G401.6 (cell line): ENCODE data around the gene STK32C.
"Not testable (repeated sequence)": the region's sequence is repeated elsewhere in the genome, so short reads cannot be mapped to it uniquely, and the experiment has no call there.

ENCODE experiments used
- FAIRE-seq: peaks from 2 replicates; lab custom pipeline; 2012; peaks lifted over from hg19 to GRCh38; lab: Jason Lieb, UNC

STK32C gene

DNA sequence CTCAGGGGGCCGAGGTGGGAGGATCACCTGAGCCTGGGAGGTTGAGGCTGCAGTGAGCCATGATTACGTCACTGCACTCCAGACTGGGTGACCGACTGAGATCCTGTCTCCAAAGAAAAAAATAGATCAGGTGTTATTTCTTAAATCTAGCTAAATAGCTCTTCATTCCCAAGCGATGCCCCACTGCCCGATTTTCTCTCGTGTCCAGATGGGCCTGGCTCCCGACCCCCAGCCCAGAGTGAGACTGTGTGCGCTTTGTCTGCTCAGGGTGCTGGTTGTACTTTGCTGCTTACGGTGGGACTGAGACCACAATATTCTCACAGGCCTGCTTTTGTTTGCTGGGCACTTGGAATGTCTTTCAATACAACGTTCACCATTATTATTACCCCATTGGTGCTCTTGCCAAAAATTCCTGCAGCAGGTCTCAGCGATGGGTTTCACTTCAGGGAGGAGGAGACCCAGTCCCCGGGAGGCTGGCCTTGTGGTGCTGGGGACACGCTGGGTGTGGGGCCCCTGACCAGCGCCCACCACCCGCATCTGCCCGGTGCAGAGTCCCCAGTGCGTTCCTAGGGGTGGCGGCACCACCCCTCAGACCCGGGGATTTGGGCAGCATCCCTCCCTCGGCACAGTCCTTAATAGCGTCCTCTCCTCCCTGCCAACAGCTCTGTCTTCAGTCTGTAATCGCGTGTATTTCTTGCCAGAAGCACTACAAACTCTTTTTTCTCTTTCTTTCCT is 141.4 kb downstream of the STK32C start:
- FAIRE-seq = no peak

DNA sequence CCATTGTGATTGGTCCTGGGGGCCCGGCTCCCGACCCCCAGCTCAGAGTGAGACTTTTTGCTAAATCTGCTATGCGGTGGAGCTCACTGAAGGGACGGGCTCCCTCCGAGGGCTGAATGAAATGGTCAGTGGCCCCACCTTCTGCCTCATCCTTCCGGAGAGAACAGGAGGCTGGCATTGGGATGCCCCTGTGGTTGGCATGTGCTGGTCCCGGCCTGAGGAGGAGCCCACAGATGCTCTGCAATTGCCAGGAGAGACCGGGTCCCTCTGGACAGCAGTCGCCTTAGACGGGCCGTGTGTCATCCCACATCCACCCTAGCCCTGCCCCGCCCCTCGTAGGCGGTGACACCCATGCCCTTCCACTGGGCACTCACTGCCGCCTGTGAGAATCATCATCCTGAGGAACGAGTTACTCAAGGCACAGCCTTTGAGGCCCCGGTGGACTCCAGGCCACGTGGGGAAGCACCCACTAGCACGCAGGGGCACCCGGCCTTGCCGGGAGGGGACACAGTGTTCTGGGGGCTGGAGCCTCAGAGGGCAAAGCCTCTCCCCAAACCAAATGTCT is 142.3 kb downstream of the STK32C start:
- no peak for FAIRE-seq

DNA sequence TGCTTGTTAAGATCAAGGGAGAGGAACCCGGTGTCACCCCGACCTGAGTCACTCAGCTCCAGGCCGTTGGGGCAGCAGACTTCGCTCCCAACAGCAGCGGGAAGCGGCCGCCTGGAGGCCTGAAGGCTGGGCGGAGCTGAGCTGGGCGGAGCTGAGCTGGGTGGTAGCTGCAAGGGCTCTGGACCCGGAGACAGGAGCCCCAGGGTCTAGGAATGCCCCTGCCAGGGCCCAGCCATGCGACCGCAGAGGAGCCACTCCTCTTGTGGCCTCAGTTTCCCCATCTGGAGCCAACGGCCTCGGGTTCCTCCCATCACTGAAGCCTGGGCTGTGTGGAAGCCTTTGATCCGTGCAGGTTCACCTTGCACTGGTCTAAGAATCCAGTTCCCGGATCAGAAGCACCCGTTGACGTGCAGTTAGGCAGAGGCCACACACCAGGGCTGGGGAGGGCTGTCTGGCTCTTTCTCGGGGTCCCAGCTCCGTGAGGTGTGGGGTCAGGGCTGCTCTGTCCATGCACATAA is 142.9 kb downstream of the STK32C start:
- no peak for FAIRE-seq

DNA sequence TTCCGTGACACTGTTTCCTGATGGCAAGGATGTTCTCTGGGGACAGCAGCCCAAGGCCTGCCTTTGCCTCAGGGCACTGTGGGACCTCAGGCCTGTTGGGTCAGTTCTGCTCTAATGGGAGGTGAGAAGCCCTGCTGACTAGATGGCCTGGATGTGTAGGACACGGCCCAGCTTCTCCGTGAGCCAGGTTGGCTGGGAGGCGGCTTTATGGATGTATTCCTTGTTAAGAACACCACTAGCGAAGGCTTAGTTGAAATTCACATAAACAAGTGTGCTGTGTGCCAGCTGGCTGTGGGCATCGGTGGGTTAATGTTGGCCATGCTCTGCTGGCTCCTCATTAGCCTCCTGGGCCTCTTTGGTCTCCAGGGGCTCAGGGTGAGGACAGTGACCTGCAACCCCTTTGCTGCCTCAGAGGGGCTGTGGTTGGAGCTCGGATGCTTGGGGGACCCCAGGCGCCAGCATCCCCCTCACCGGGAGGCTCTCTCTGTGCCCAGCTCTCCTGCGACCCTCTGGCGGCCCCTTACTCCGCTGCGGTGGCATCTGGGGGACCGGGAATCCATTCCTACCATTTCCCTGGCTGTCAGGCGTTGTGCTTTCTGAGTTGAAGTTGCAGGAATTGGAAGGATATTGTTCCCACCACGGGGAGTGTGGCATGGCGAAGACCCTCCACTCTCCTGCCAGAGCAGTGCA is 143.8 kb downstream of the STK32C start:
- FAIRE-seq = no peak

DNA sequence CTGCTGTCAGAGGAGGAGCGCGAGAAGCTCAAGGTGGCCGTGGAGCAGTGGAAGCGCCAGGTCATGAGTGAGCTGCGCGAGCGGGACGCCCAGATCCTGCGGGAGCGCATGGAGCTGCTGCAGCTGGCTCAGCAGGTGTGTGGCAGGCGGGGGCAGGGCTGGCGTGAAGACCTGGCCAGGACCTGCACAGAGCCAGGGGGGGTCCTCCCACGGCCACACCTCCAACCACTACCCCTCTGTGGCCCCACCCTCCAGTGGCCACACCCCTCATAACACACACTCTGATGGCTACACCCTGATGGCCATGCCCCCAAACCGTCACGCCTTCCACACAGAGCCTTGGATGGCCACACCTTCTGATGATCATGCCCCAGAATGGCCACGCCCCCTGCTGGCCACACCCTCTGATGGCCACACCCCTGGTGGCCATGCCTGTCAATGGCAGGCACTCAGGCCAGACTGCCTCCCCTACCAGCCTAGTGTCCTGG is 144.4 kb downstream of the STK32C start:
- no peak for FAIRE-seq

DNA sequence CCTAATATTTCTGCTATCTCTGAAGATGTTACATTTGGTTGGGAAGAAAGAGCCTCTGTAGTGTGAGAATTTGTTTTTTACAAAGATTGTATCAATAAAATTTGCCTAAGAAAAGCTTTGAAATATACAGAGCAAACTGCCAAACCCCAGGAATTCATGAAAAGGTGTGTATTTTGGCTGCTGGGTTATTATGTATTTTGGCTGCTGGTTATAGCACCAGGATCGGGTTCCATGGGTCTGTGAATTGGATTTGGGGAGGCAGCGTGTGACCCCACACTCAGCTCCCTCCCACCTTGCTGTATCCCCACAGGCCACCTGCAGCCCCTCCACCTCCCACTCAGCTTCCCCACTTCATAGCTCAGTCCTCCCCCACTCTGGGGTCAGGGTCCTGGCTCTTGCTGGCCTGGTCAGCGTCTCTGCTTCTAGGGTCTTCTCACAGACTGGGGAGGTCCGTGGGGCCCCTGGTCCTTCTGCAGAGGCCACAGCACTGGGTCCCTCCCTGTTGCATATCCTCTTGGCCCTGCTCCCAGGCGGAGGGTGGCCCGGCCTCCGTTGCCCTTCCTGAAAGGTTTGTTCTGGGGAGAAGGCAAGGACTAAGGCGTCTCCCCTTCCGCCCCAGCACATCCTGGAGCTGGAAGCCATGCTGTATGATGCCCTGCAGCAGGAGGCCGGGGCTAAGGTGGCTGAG is 145.0 kb downstream of the STK32C start:
- no peak for FAIRE-seq

DNA sequence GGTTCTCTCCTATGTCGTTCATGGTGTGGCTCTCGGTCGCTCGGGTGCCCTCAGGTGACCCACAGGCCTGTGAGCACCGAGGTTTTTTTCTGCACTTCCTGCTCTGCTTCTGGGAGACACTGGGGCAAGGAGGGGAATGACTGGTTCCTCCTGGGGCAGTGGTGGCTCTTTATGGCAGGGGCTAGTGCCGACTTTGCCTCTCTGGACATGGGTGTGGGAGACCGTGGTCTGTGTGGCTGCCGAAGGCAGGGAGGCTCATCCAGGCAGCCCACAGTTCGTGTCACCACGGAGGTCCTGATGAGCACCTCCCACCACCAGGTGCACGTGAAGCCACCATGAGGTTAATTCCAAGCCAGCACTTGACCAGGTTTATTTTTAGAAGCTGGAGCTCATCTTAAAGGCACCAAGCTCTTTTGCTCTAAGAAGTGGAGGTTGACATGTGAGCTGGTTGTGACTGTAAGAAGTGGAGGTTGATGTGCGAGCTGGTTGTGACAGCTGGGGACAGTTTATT is 145.7 kb downstream of the STK32C start:
- FAIRE-seq = no peak

DNA sequence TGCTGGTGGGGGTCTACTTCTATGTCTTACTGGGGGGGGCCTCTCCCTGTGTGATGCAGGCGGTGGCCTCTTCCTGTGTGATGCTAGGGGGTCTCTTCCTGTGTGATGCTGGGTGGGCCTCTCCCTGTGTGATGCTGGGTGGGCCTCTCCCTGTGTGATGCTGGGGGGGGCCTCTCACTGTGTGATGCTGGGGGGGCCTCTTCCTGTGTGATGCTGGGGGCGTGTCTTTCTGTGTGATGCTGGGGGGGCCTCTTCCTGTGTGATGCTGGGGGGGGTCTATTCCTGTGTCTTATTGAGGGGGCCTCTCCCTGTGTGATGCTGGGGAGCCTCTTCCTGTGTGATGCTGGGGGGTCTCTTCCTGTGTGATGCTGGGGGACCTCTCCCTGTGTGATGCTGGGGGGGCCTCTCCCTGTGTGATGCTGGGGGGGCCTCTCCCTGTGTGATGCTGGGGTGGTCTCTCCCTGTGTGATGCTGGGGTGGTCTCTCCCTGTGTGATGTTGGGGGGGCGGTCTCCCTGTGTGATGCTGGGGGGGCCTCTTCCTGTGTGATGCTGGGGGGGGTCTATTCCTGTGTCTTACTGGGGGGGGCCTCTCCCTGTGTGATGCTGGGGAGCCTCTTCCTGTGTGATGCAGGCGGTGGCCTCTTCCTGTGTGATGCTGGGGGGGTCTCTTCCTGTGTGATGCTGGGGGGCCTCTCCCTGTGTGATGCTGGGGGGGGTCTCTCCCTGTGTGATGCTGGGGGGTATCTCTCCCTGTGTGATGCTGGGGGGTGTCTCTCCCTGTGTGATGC is 146.7 kb downstream of the STK32C start:
- FAIRE-seq = not testable (repeated sequence)

DNA sequence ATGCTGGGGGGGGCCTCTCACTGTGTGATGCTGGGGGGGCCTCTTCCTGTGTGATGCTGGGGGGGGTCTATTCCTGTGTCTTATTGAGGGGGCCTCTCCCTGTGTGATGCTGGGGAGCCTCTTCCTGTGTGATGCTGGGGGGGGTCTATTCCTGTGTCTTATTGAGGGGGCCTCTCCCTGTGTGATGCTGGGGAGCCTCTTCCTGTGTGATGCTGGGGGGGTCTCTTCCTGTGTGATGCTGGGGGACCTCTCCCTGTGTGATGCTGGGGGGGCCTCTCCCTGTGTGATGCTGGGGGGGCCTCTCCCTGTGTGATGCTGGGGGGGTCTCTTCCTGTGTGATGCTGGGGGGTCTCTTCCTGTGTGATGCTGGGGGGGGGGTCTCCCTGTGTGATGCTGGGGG is 147.5 kb downstream of the STK32C start:
- FAIRE-seq = not testable (repeated sequence)

DNA sequence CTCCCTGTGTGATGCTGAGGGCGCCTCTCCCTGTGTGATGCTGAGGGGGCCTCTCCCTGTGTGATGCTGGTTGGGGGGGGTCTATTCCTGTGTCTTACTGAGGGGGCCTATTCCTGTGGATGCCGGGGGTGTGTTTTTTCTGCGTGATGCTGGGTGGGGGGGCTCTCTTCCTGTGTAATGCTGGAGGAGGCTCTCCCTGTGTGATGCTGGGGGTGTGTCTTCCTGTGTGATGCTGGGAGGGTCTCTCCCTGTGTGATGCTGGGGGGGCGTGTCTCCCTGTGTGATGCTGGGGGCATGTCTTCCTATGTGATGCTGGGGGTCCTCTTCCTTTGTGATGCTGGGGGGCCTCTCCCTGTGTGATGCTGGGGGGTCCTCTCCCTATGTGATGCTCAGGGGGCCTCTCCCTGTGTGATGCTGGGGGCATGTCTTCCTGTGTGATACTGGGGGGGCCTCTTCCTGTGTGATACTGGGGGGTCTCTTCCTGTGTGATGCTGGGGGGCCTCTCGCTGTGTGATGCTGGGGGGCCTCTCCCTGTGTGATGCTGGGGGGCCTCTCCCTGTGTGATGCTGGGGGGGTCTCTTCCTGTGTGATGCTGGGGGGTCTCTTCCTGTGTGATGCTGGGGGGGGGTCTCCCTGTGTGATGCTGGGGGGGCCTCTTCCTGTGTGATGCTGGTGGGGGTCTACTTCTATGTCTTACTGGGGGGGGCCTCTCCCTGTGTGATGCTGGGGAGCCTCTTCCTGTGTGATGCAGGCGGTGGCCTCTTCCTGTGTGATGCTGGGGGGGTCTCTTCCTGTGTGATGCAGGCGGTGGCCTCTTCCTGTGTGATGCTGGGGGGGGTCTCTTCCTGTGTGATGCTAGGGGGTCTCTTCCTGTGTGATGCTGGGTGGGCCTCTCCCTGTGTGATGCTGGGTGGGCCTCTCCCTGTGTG is 148.2 kb downstream of the STK32C start:
- FAIRE-seq = not testable (repeated sequence)

DNA sequence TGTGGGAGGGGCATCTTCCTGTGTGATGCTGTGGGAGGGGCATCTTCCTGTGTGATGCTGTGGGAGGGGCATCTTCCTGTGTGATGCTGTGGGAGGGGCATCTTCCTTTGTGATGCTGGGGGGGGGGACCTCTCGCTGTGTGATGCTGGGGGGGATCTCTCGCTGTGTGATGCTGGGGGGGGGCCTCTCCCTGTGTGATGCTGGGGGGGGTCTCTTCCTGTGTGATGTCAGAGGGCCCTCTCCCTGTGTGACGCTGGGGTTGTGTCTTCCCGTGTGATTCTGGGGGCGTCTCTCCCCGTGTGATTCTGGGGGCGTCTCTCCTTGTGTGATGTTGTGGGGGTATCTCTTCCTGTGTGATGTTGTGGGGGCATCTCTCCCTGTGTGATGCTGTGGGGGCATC is 148.9 kb downstream of the STK32C start:
- no peak for FAIRE-seq

DNA sequence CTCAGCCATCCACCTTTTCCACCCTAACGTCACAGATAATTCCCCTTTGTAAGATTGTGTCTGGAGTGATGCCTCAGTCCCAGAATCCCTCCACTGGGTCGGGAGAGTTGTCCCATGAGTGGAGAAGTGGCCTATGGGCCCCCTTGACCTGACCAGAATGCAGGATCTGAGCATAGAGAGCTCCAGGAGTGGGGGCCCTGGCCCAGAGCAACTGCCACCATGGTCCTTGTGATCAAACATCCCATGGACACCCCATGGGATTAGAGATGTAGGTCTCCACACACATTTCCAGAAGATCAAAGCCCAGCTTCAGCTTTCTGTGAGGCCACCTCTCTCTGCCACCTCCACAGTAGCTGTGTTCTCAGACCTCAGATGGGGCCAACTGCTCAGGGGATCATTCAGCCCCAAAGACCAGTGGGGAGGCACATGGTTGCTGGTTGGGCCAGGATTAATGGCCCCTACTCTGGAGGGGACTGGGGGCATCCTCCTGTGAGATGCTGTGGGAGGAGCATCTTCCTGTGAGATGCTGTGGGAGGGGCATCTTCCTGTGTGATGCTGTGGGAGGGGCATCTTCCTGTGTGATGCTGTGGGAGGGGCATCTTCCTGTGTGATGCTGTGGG is 149.5 kb downstream of the STK32C start:
- FAIRE-seq = no peak
